Spinal cord (tissue), 10 donors: ENCODE measurements around the gene TMEM38A. TPM values are rescaled to one million over a fixed set of nuclear protein-coding genes. Genes with fewer than 3 reads are reported as not detected.
A peak's percentile ranks its signal among the peaks of the same experiment; 100 is the strongest.
"Not testable (repeated sequence)": the region's sequence is repeated elsewhere in the genome, so short reads cannot be mapped to it uniquely, and the experiment has no call there.

ENCODE experiments used
- DNase-seq, 6 donors: peaks; one replicate each; pipeline versions ENCODE4 v3.0.0 to v3.0.0-alpha.2; 2013 to 2015; ENCODE audit warnings: low spot score in 6 of 6, low read depth in 4 of 6
- H3K27ac ChIP-seq: one replicate; pipeline ENCODE4 v1.5.1; 2013; ENCODE audit warnings: low read depth, low read length, control low read depth
- H3K27me3 ChIP-seq: one replicate; pipeline ENCODE4 v1.6.1; 2013; ENCODE audit warnings: low read length; ENCODE audit not compliant: control insufficient read depth, insufficient read depth
- H3K36me3 ChIP-seq: one replicate; pipeline ENCODE4 v1.6.1; 2013; ENCODE audit warnings: low read length; ENCODE audit not compliant: control insufficient read depth, insufficient read depth
- H3K4me1 ChIP-seq: one replicate; pipeline ENCODE4 v1.6.1; 2013; ENCODE audit warnings: low read length; ENCODE audit not compliant: control insufficient read depth, insufficient read depth
- H3K4me3 ChIP-seq: one replicate; pipeline ENCODE4 v1.5.1; 2013; ENCODE audit warnings: low read depth, low read length, control low read depth
- H3K9me3 ChIP-seq: one replicate; pipeline ENCODE4 v1.6.1; 2013; ENCODE audit warnings: low read length; ENCODE audit not compliant: control insufficient read depth, insufficient read depth
- WGBS: methylation state at CpG from one replicate; pipeline ENCODE4 v1.1.5; 2013; ENCODE audit warnings: missing lambda C conversion rate; ENCODE audit not compliant: insufficient coverage; 5-methylcytosine and 5-hydroxymethylcytosine counted together
- polyA plus RNA-seq, 2 donors: library from polyadenylated mRNA; unstranded; fragments of 120-200 nt; gene quantifications; one replicate each; pipeline ENCODE4 v1.2.1, GENCODE V29; 2013; ENCODE audit not compliant: insufficient read length in 2 of 2
- total RNA-seq, 2 donors: library from RNA; depleted of rRNA in 1 of 2; stranded (reverse); fragments of 120-200 nt in 1 of 2; fragments of >200 nt in 1 of 2; gene quantifications; one replicate each; pipeline versions ENCODE4 v1.2.3 to v1.2.4, GENCODE V29; 2013 to 2014
- donor health status: healthy.

TMEM38A gene
- total and polyA plus RNA-seq, 4 donors = 8.8 to 20.3 (median 17.0) TPM

DNA sequence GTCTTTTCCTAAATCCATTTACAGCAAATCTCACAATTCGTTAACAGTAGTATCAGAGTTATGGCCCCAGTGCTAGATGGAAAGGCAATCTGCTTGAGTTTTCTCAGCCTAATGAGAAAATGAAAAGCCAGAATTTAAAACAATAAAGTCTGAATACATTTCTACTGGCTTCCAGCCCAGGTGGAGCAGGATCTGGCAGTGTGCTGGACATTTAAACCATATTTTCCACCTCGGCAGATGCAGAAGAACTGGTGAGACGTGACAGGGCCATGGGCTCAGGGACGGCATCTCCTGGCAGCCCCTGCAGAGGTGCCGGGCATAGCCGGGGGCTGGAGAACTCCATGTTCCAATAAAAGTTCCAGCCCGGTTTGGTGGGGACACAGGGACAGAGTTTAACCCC lies 8.1 kb upstream of the TMEM38A start:
- peak in 2 of 6 donors; percentile 6 to 26 for DNase-seq
- Histone ChIP-seq H3K4me3 (no peak overlapping the region), H3K9me3 (no peaks in the 10 kb centered on the region), H3K27me3 (no peaks in the 10 kb centered on the region), H3K4me1 (peaks cover 3% of the 10 kb centered on the region), H3K27ac (no peak overlapping the region), H3K36me3 (peaks cover 88% of the 10 kb centered on the region)
- 70% methylated on average over 7 of the region's 7 CpGs for WGBS

DNA sequence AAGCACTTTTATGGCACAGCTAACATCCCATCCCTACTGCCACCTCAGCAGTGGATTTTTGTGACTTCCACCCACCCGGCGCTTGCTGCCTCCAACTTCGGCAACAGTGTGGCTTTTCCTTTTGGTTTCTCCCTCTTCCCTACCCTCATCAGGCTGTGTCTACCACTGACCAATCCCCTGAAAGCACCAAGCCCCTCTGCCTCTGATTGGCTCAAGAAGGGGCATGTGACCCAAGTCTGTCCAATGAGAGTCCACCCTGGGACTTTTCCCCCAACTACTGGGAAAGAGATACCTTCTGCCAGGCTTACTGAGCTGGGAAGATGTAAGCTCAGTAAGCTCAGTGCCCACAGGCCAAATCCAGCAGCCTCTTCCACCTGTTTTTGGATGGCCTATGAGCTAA lies 6.8 kb upstream of the TMEM38A start:
- peaks cover 10% of the 10 kb centered on the region for H3K4me1 ChIP-seq
- WGBS = 100% methylated on average over 3 of the region's 3 CpGs
- no peaks in the 10 kb centered on the region for H3K9me3 ChIP-seq
- no peak overlapping the region for H3K27ac ChIP-seq
- H3K36me3 ChIP-seq = peaks cover 83% of the 10 kb centered on the region
- H3K4me3 ChIP-seq = no peak overlapping the region
- peak in 1 of 6 donors; percentile 9 for DNase-seq
- no peaks in the 10 kb centered on the region for H3K27me3 ChIP-seq

DNA sequence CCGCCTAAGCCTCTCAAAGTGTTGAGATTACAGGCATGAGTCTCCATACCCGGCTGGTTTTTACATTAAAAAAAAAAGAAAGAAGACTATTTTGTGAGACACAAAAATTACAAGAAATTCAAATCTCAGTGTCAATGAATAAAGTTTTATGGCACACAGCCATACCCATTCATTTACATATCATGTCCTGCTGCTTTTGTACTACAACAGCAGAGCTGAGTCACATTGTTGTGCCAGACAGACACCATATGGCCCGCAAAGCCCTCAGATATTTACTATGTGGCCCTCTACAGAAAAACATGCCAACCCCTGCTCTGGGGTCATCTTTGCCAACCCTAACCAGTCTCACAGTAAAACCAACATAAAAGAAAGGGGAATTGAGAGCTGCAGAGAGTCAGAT lies 6.3 kb upstream of the TMEM38A start:
- Histone ChIP-seq H3K4me3 (no peak overlapping the region), H3K27me3 (no peaks in the 10 kb centered on the region), H3K9me3 (no peaks in the 10 kb centered on the region), H3K36me3 (peaks cover 78% of the 10 kb centered on the region), H3K27ac (no peak overlapping the region), H3K4me1 (peaks cover 14% of the 10 kb centered on the region)
- WGBS = no CpG with 5 or more reads among the region's 3 CpGs
- peak in 1 of 6 donors; percentile 34 for DNase-seq

DNA sequence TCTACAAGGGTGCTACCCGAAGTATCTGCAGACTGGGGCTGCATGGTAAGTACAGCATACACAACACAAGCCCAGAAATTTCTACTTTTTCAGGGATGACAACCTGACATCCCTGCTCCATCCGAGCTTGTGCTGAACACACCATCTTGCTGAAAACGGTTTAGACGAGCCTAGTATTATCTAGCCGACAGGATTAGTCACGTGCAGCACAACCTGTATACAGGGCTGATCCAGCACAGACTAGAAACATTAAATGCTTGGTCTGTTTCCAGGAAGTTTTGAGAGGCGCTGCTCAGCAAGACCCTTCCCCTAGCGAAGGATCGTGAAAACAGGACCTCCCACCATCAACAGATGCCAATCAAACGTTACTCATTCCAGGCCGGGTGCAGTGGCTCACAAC lies 5.2 kb upstream of the TMEM38A start:
- Histone ChIP-seq H3K27ac (no peak overlapping the region), H3K9me3 (no peaks in the 10 kb centered on the region), H3K36me3 (peaks cover 71% of the 10 kb centered on the region), H3K4me1 (peaks cover 20% of the 10 kb centered on the region), H3K4me3 (no peak overlapping the region), H3K27me3 (no peaks in the 10 kb centered on the region)
- DNase-seq = no peak
- WGBS = 88% methylated on average over 11 of the region's 11 CpGs

DNA sequence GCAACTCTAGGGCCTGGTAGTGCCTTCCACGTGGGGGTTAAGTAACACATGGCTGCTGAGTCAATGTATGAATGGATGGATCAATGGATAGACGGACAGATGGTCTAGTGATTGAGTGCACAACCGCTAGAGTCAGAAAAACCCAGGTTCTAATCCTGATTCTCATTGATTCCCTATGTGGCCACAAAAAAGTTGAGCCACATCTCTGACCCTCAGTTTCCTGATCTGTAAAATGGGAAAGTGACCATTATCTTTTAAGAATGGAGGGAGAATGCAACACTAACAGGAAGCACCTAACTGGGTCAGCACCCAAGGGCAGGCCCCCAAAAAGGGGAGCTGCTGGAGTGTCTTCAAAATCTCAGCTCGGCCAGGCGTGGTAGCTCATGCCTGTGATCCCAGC lies 3.6 kb upstream of the TMEM38A start:
- DNase-seq = no peak
- 88% methylated on average over 5 of the region's 5 CpGs for WGBS
- H3K36me3 ChIP-seq = peaks cover 56% of the 10 kb centered on the region

DNA sequence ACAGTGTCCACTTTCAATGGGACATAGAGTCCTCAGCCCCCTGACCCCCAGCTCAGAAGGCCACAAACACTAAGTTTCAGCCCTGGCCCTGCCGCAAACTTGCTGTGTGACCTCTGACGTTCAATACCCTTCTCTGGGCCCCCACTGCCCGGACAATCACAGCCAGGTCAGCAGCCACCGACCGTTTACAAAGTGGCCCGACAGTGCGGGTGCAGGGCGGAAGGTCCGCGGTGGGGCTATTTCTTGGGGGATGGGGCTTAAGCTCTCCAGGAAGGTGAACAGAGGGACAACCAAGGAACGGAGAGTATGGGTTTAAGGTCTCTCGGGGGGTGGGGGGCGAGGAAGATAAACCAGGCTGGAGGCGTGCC lies 1.5 kb upstream of the TMEM38A start:
- peaks cover 36% of the 10 kb centered on the region for H3K36me3 ChIP-seq
- H3K27me3 ChIP-seq = no peaks in the 10 kb centered on the region
- no peak for DNase-seq
- H3K27ac ChIP-seq = peak overlapping the region; percentile 98
- whole genome bisulfite sequencing = 2% methylated on average over 14 of the region's 14 CpGs
- peaks cover 28% of the 10 kb centered on the region for H3K4me1 ChIP-seq
- peak overlapping the region; percentile 96 for H3K4me3 ChIP-seq
- H3K9me3 ChIP-seq = no peaks in the 10 kb centered on the region

More for the DNA sequence above, 3.6 kb upstream of the TMEM38A start:
- Histone ChIP-seq H3K27me3 (no peaks in the 10 kb centered on the region), H3K4me3 (no peak overlapping the region), H3K9me3 (no peaks in the 10 kb centered on the region), H3K27ac (no peak overlapping the region), H3K4me1 (peaks cover 28% of the 10 kb centered on the region)

DNA sequence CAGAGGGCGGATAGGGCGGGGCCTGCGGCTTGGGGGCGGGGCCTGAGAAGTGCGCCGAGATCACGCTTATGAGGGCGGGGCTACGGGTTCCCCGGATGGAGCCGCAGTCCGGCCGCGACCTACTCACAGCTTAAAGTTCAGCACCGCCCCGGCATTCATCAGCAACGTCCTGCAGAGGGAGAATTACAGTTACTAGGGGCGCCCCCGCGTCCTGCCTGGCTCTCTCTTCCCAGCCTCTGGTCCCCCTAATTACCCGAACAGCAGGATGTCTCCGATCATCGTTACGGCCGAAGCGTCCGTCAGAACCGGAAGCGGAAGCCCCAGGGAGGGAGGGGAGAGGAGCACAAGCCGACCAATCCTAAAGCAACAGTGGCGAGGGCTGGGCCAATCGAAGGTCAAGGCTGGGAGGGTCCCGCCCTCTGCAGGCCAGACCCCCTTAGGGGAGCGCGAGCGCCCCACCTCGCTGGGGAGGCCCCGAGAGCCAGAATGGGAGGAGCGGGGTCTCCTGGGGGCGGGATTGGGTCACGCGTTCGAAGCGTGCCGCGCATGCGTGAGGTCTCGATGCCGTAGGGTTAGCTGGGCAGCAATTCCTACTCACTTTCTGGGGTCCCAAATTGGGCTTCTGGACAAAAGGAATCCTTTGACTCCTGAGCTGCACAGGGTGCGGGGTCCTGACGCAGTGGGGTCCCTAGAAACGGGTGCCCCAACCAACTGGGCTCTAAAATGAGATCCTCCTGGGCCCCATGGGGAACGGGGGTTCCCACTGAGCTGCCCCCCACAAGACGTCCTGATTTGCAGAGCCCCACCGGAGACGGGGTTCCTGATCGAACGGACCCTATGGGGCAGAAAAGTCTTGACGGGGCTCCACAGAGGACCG lies 869 bp upstream of the TMEM38A start, which contains the start of gene SMIM7:
Gene SMIM7, minus strand, starts transcription at position 313 of the 877 bp plus-strand sequence. Its CDS starts 34 bp downstream, at position 279.
- Histone ChIP-seq H3K27ac (peak within 1 kb of the TSS; percentile 98), H3K36me3 (peaks cover 31% of the 10 kb centered on the region), H3K4me1 (peaks cover 28% of the 10 kb centered on the region), H3K9me3 (no peaks in the 10 kb centered on the region), H3K27me3 (no peaks in the 10 kb centered on the region), H3K4me3 (peak within 1 kb of the TSS; percentile 96)
- under 1% methylated on average over 59 of the region's 60 CpGs for WGBS
- peak; percentile 96 to 99 (median 98) for DNase-seq

DNA sequence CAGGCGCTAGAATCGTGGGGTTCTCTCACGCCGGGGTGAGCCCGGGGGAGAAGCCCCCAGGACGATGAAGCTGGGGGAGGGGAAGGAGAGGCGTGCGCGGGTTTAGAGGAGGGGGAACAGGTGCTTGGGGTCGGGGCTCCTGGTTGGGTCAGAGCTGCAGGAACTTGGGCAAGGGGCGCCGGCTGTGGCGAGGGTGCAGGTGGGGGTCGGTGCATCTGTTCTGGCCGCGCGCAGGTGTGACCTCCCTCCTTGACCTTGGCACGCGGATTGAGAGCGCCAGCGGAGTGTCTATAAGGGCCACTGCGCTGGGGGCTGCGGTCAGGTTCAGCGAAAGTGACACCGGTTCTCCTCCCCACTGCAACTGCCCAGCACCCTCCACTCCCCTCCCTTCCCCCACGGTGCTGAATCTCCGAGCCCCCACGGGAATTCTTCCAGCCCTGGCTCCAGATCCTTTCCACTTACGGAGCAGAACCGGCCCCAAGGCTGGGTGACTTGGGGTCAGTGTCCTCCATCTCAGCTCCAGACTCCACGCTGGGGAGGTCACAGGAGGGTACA lies 618 bp downstream of the TMEM38A start:
- peaks cover 28% of the 10 kb centered on the region for H3K4me1 ChIP-seq
- H3K9me3 ChIP-seq = no peaks in the 10 kb centered on the region
- H3K27ac ChIP-seq = no peak overlapping the region
- H3K27me3 ChIP-seq = no peaks in the 10 kb centered on the region
- peaks cover 22% of the 10 kb centered on the region for H3K36me3 ChIP-seq
- H3K4me3 ChIP-seq = peak overlapping the region; percentile 51
- peak in 2 of 6 donors; percentile 25 to 36 for DNase-seq
- 1% methylated on average over 26 of the region's 31 CpGs for WGBS

DNA sequence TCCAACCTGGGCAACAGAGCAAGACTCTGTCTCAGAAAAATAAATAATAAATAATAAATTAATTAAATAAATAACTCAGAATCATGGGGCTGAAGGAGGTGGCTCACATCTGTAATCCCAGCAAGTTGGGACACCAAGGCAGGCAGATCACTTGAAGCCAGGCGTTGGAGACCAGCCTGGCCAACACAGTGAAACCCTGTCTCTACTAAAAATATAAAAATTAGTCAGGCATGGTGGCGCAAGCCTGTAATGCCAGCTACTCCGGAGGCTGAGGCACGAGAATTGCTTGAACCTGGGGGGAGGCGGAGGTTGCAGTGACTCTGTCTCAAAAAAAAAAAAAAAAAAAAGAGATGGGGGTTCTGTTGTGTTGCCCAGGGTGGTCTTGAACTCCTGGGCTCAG lies 7.2 kb downstream of the TMEM38A start:
- no peak overlapping the region for H3K27ac ChIP-seq
- H3K27me3 ChIP-seq = no peaks in the 10 kb centered on the region
- H3K36me3 ChIP-seq = peaks cover 14% of the 10 kb centered on the region
- H3K9me3 ChIP-seq = no peaks in the 10 kb centered on the region
- 87% methylated on average over 3 of the region's 5 CpGs for WGBS
- H3K4me1 ChIP-seq = no peaks in the 10 kb centered on the region
- no peak for DNase-seq
- no peak overlapping the region for H3K4me3 ChIP-seq

DNA sequence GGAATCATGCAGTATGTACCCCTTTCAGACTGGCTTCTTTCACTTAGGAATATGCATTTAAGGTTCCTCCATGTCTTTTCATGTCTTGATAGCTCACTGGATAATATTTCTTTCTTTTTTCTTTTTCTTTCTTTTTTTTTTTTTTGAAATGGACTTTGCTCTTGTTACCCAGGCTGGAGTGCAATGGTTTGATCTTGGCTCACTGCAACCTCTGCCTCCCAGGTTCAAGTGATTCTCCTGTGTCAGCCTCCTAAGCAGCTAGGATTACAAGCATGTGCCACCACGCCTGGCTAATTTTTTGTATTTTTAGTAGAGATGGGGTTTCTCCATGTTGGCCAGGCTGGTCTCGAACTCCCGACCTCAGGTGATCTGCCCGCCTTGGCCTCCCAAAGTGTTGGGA lies 7.8 kb downstream of the TMEM38A start:
- not testable (repeated sequence) for H3K4me3 ChIP-seq, H3K9me3 ChIP-seq, H3K27me3 ChIP-seq, DNase-seq, H3K27ac ChIP-seq, H3K4me1 ChIP-seq
- peaks cover 14% of the 10 kb centered on the region for H3K36me3 ChIP-seq
- no CpG with 5 or more reads among the region's 4 CpGs for WGBS
